Stomach (tissue), 9 donors: ENCODE results near the gene KCNN3. TPM values are rescaled to one million over a fixed set of nuclear protein-coding genes. Genes with fewer than 3 reads are reported as not detected.

Experiments
- DNase-seq, 2 donors: peaks; one replicate each; pipeline versions ENCODE4 v3.0.0 to v3.0.0-alpha.2; 2013 to 2019
- H3K27ac ChIP-seq, 5 donors: fragments of 200-600 bp in 4 of 5; sonication (generic) in 4 of 5; one replicate each; pipeline ENCODE4 v1.5.1; 2013 to 2019; ENCODE audit warnings: mild to moderate bottlenecking in 1 of 5, moderate library complexity in 1 of 5
- H3K27me3 ChIP-seq, 3 donors: fragments of 200-600 bp; sonication (generic); one replicate each; pipeline ENCODE4 v1.5.1; 2017 to 2019; ENCODE audit warnings: mixed run types in 1 of 3
- H3K36me3 ChIP-seq, 4 donors: fragments of 200-600 bp; sonication (generic); 1 replicate in 3 of 4; 2 replicates in 1 of 4; pipeline ENCODE4 v1.5.1; 2016 to 2019
- H3K4me1 ChIP-seq, 4 donors: fragments of 200-600 bp; sonication (generic); one replicate each; pipeline ENCODE4 v1.5.1; 2016 to 2019
- H3K4me3 ChIP-seq, 4 donors: fragments of 200-600 bp; sonication (generic) in 3 of 4; one replicate each; pipeline ENCODE4 v1.5.1; 2016 to 2019; ENCODE audit warnings: mild to moderate bottlenecking in 1 of 4
- H3K9me3 ChIP-seq, 4 donors: fragments of 200-600 bp; sonication (generic); one replicate each; pipeline ENCODE4 v1.5.1; 2016 to 2019
- CTCF ChIP-seq, 7 experiments: fragments of 450-650 bp in 4 of 7; fragments of 200-600 bp in 3 of 7; sonication (generic) in 3 of 7; IDR thresholded peaks; one replicate each; pipeline ENCODE4 v1.5.1; 2016 to 2019; ENCODE audit warnings: antibody characterized with exemption in 7 of 7, control low read depth in 2 of 7, mild to moderate bottlenecking in 1 of 7
- EP300 ChIP-seq: sonication (generic); formaldehyde crosslinking; IDR thresholded peaks from one replicate; pipeline ENCODE4 v1.6.1; 2017; ENCODE audit warnings: antibody characterized with exemption
- POLR2A ChIP-seq, 4 donors: fragments of 450-650 bp; IDR thresholded peaks; one replicate each; pipeline ENCODE4 v1.6.1; 2016; ENCODE audit warnings: antibody characterized with exemption in 4 of 4, control low read depth in 2 of 4, mild to moderate bottlenecking in 1 of 4, moderate library complexity in 1 of 4
- POLR2AphosphoS5 ChIP-seq, 3 donors: sonication (generic); formaldehyde crosslinking; IDR thresholded peaks; one replicate each; pipeline ENCODE4 v1.6.1; 2016; ENCODE audit warnings: antibody characterized with exemption in 3 of 3
- WGBS, 5 donors: extraction: QIAGEN DNeasy Blood & Tissue Kit in 3 of 5; methylation state at CpG; one replicate each; pipeline versions ENCODE4 v1.1.5 to v1.1.7; 2013 to 2018; 5-methylcytosine and 5-hydroxymethylcytosine counted together
- intact Hi-C: fragments of 100-400 bp; cut with DNase I; formaldehyde crosslinking; loops from one replicate; pipeline ENCODE4 v1.15.1; 2023; ENCODE audit warnings: low total_unique reads
- polyA plus RNA-seq, 3 donors: library from polyadenylated mRNA; stranded (reverse); fragments of 200-250 nt; gene quantifications; one replicate each; pipeline ENCODE4 v1.2.3, GENCODE V29; 2013
- total RNA-seq, 5 donors: library from RNA; depleted of rRNA; stranded (reverse); fragments of >200 nt; gene quantifications; one replicate each; pipeline versions ENCODE4 v1.1.0 to v1.2.3, GENCODE V29; 2014 to 2016
- donor health status: healthy with polysubstance abuse.
- donor health status: Bipolar disorder and iron deficiency.
- donor health status: healthy.

The KCNN3 gene
- total and polyA plus RNA-seq, 8 donors: 0.19 to 10.7 (median 2.3) TPM

- Histone ChIP-seq H3K4me3 (no peak overlapping the region), H3K9me3 (peaks cover 0 to 10% (median 4%) of the 10 kb centered on the region in 4 donors), H3K27me3 (peaks cover 0 to 6% (median 0%) of the 10 kb centered on the region in 3 donors), H3K4me1 (no peaks in the 10 kb centered on the region), H3K36me3 (no peaks in the 10 kb centered on the region), H3K27ac (no peak overlapping the region)
- intact Hi-C loops: no loop called here
- no peak for DNase-seq
- TF ChIP-seq POLR2AphosphoS5 (IDR thresholded peaks at IDR 0.05) (no peak), CTCF (IDR thresholded peaks at IDR 0.05) (no peak), POLR2A (IDR thresholded peaks at IDR 0.05) (no peak), EP300 (no peak)
- WGBS, 5 donors: 80 to 87% (median 83%) methylated on average over 5 of the region's 5 CpGs
Measured at GRCh38 chr1:154777154-154777553, 92.9 kb downstream of the KCNN3 start.

- WGBS, 5 donors: 70 to 79% (median 74%) methylated on average over 17 of the region's 17 CpGs
- Histone ChIP-seq H3K4me3 (no peak overlapping the region), H3K9me3 (peaks cover 0 to 10% (median 4%) of the 10 kb centered on the region in 4 donors), H3K27me3 (peaks cover 0 to 10% (median 0%) of the 10 kb centered on the region in 3 donors), H3K4me1 (no peaks in the 10 kb centered on the region), H3K36me3 (no peaks in the 10 kb centered on the region), H3K27ac (no peak overlapping the region)
- TF ChIP-seq POLR2AphosphoS5 (IDR thresholded peaks at IDR 0.05): no peak
- no peak for TF ChIP-seq EP300
- no peak for TF ChIP-seq POLR2A (IDR thresholded peaks at IDR 0.05)
- TF ChIP-seq CTCF (IDR thresholded peaks at IDR 0.05): no peak
- intact Hi-C loops: no loop called here
- DNase-seq: peak in 1 of 2 donors; percentile 51
Measured at GRCh38 chr1:154775621-154776605, 94.2 kb downstream of the KCNN3 start.

- Histone ChIP-seq H3K9me3 (peaks cover 0 to 8% (median 4%) of the 10 kb centered on the region in 4 donors), H3K4me1 (no peaks in the 10 kb centered on the region), H3K27ac (no peak overlapping the region), H3K4me3 (no peak overlapping the region), H3K27me3 (peaks cover 0 to 10% (median 0%) of the 10 kb centered on the region in 3 donors), H3K36me3 (no peaks in the 10 kb centered on the region)
- DNase-seq: no peak
- WGBS, 5 donors: 81 to 90% (median 87%) methylated on average over 7 of the region's 7 CpGs
- intact Hi-C loops: no loop called here
- TF ChIP-seq POLR2AphosphoS5 (IDR thresholded peaks at IDR 0.05) (no peak), POLR2A (IDR thresholded peaks at IDR 0.05) (no peak), EP300 (no peak), CTCF (IDR thresholded peaks at IDR 0.05) (no peak)
Measured at GRCh38 chr1:154774175-154774855, 95.8 kb downstream of the KCNN3 start.

GRCh38 chr1:154773551-154773950, 96.5 kb downstream of the KCNN3 start:
- DNase-seq: no peak
- no peaks in the 10 kb centered on the region for H3K36me3 ChIP-seq
- peaks cover 0 to 10% (median 0%) of the 10 kb centered on the region in 3 donors for H3K27me3 ChIP-seq
- H3K9me3 ChIP-seq: peaks cover 0 to under 1% (median 0%) of the 10 kb centered on the region in 4 donors
- H3K4me3 ChIP-seq: no peak overlapping the region
- TF ChIP-seq POLR2AphosphoS5 (IDR thresholded peaks at IDR 0.05) (no peak), CTCF (IDR thresholded peaks at IDR 0.05) (no peak), POLR2A (IDR thresholded peaks at IDR 0.05) (no peak), EP300 (no peak)
- H3K4me1 ChIP-seq: no peaks in the 10 kb centered on the region
- intact Hi-C loops: no loop called here
- no peak overlapping the region for H3K27ac ChIP-seq
- 70 to 85% (median 76%) methylated on average over 2 of the region's 2 CpGs for WGBS, 5 donors
